HepG2 (cell line): Measurements from ENCODE around the gene NSD2. TPM values are rescaled to one million over a fixed set of nuclear protein-coding genes. Genes with fewer than 3 reads are reported as not detected.
A peak's percentile ranks its signal among the peaks of the same experiment; 100 is the strongest.

ENCODE experiments used
- AHR ChIP-seq: IDR thresholded peaks from 2 replicates; pipeline ENCODE4 v1.6.1; 2018; ENCODE audit warnings: missing genetic modification reagents, missing compliant biosample characterization
- FIP1L1 ChIP-seq: fragments of 200-400 bp; formaldehyde crosslinking; IDR thresholded peaks from 2 replicates; pipeline ENCODE4 v1.6.1; 2018; ENCODE audit warnings: low read depth, mild to moderate bottlenecking, low read length, moderate library complexity, borderline replicate concordance; ENCODE audit not compliant: insufficient read depth
- FOXA1 ChIP-seq, 2 experiments: fragments of 450-650 bp in 1 of 2; sonication (generic) in 1 of 2; formaldehyde crosslinking in 1 of 2; IDR thresholded peaks; 2 replicates each; pipeline versions ENCODE4 v1.4.0 to v1.6.1; 2016 to 2020; ENCODE audit warnings: missing genetic modification reagents in 1 of 2
- HOXA7 ChIP-seq: sonication (generic); formaldehyde crosslinking; IDR thresholded peaks from 2 replicates; pipeline ENCODE4 v1.8.1; 2022; ENCODE audit warnings: mild to moderate bottlenecking, missing genetic modification reagents, moderate library complexity
- HOXD1 ChIP-seq: sonication (generic); formaldehyde crosslinking; IDR thresholded peaks from 2 replicates; pipeline ENCODE4 v1.5.0; 2020; ENCODE audit warnings: missing genetic modification reagents
- NRL ChIP-seq: sonication (generic); formaldehyde crosslinking; IDR thresholded peaks from 2 replicates; pipeline ENCODE4 v1.5.0; 2020; ENCODE audit warnings: missing genetic modification reagents, mild to moderate bottlenecking, moderate library complexity, borderline replicate concordance
- POLR2G ChIP-seq: fragments of 200-400 bp; formaldehyde crosslinking; IDR thresholded peaks from 2 replicates; pipeline ENCODE4 v1.6.1; 2018; ENCODE audit warnings: mild to moderate bottlenecking, low read depth, low read length, moderate library complexity
- TGIF2 ChIP-seq: IDR thresholded peaks from 2 replicates; pipeline ENCODE4 v1.6.1; 2016; ENCODE audit warnings: control low read depth, missing compliant biosample characterization
- ZBTB3 ChIP-seq: sonication (generic); formaldehyde crosslinking; IDR thresholded peaks from 2 replicates; pipeline ENCODE4 v1.4.0; 2020; ENCODE audit warnings: low read depth, mild to moderate bottlenecking, moderate library complexity, missing genetic modification reagents, borderline replicate concordance
- ZHX1 ChIP-seq: sonication (generic); formaldehyde crosslinking; IDR thresholded peaks from 2 replicates; pipeline ENCODE4 v1.8.1; 2022; ENCODE audit warnings: low read depth, mild to moderate bottlenecking, missing genetic modification reagents
- ZNF235 ChIP-seq: sonication (generic); formaldehyde crosslinking; IDR thresholded peaks from 2 replicates; pipeline ENCODE4 v1.8.1; 2023; ENCODE audit warnings: mild to moderate bottlenecking, missing genetic modification reagents, borderline replicate concordance
- ZNF749 ChIP-seq: sonication (generic); formaldehyde crosslinking; IDR thresholded peaks from 2 replicates; pipeline ENCODE4 v1.8.0; 2022; ENCODE audit warnings: mild to moderate bottlenecking, missing genetic modification reagents, moderate library complexity, borderline replicate concordance
- polyA plus RNA-seq, 8 experiments: library from polyadenylated mRNA; depleted of rRNA in 3 of 8; stranded (reverse) in 7 of 8; unstranded in 1 of 8; fragments of >200 nt; fragmentation: Illumina TruSeq in 4 of 8; extraction: Trizol in 4 of 8; gene quantifications; 2 replicates each; pipeline versions ENCODE4 v1.2.1 to v1.2.3, GENCODE V29; 2011 to 2016; ENCODE audit warnings: low read depth in 4 of 8, missing spikeins in 1 of 8, mixed read lengths in 1 of 8; ENCODE audit not compliant: insufficient read depth in 1 of 8
- total RNA-seq, 5 experiments: library from RNA; depleted of rRNA; stranded (reverse); fragments of >200 nt; fragmentation: Illumina TruSeq; extraction: Trizol; gene quantifications; 2 replicates each; pipeline ENCODE4 v1.2.3, GENCODE V29; 2016; ENCODE audit warnings: low read depth in 1 of 5
- TF ChIP-seq, protein P1 (sequence below): sonication (generic); formaldehyde crosslinking; IDR thresholded peaks from 2 replicates; pipeline ENCODE4 v1.8.1; 2022; ENCODE audit warnings: mild to moderate bottlenecking, missing genetic modification reagents
- TF ChIP-seq, protein P2 (sequence below): sonication (generic); formaldehyde crosslinking; IDR thresholded peaks from 2 replicates; pipeline ENCODE4 v1.4.0; 2020; ENCODE audit warnings: missing genetic modification reagents
- TF ChIP-seq, protein P3 (sequence below): sonication (generic); formaldehyde crosslinking; IDR thresholded peaks from 2 replicates; pipeline ENCODE4 v1.8.0; 2022; ENCODE audit warnings: missing genetic modification reagents, mild to moderate bottlenecking, inconsistent platforms, borderline replicate concordance
- TF ChIP-seq, protein P4 (sequence below): sonication (generic); formaldehyde crosslinking; IDR thresholded peaks from 2 replicates; pipeline ENCODE4 v1.4.0; 2020; ENCODE audit warnings: missing genetic modification reagents, borderline replicate concordance
- TF ChIP-seq, protein P5 (sequence below): sonication (generic); formaldehyde crosslinking; IDR thresholded peaks from 2 replicates; pipeline ENCODE4 v1.9.0; 2021; ENCODE audit warnings: missing genetic modification reagents, borderline replicate concordance

Gene NSD2
- total and polyA plus RNA-seq, 2 of the 13 experiments (the other 11 are each of a cell fraction or from before 2014, with no cell fraction given) = 22.0 to 65.9 TPM

DNA sequence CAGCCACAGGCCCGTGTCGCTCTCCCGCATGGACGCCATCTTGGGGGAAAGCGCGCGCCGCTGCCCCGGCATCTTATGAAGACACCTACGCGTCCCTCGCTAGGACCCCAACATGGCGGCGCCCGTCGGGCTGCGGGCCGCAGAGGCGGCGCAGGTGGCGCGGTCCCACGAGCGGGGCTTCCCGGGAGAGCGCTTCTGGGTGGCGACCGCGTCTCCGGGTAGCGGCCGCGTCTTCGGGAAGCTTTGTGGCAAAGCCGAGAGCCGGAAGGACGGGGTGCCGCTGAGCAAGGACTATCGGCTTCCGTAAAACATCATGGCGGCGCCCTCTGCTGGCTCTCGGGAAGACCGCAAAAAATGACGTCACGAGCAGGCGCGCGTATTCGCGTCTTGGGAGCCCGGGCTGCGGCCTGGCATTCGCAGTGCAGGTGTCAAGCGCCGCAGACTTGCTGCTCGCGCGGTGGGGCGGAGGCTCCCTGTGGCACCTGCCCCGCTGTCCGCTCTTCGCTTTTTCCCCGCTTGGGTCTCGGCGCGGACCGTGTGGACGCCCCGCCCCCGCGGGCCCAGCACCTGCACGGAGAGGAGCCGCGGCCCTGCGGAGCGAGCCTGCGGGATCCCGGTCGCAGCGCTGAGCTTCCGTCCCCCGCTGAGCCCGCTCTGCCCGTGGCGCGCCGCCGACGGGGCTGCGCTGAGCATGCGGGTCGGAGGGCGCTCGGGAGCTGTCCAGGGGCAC, 137.9 kb downstream of the NSD2 start, which contains the start of gene NELFA (continued):
- TF ChIP-seq FIP1L1 = no peak
- TF ChIP-seq AHR (CRISPR knock-in tag) = peak; percentile 85
- TF ChIP-seq, protein P1, sequence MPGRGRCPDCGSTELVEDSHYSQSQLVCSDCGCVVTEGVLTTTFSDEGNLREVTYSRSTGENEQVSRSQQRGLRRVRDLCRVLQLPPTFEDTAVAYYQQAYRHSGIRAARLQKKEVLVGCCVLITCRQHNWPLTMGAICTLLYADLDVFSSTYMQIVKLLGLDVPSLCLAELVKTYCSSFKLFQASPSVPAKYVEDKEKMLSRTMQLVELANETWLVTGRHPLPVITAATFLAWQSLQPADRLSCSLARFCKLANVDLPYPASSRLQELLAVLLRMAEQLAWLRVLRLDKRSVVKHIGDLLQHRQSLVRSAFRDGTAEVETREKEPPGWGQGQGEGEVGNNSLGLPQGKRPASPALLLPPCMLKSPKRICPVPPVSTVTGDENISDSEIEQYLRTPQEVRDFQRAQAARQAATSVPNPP = peak; percentile 88; the same call in 1 of the 2 replicates
- no peak; the same call in 1 of the 2 replicates for TF ChIP-seq ZBTB3
- no peak for TF ChIP-seq FOXA1 (IDR thresholded peaks at IDR 0.05)
- no peak; the same call in 1 of the 2 replicates for TF ChIP-seq FOXA1 (CRISPR knock-in tag; IDR thresholded peaks at IDR 0.05)
- TF ChIP-seq ZHX1 (CRISPR knock-in tag) = peak; percentile 92
- no peak for TF ChIP-seq HOXA7
- TF ChIP-seq HOXD1 = no peak; the same call in 1 of the 2 replicates
- peak; percentile 89 for TF ChIP-seq TGIF2 (CRISPR knock-in tag)
- peak; percentile 76; the same call in 1 of the 2 replicates for TF ChIP-seq ZNF749 (CRISPR knock-in tag)
- peak; percentile 81 for TF ChIP-seq POLR2G
- TF ChIP-seq, protein P2, sequence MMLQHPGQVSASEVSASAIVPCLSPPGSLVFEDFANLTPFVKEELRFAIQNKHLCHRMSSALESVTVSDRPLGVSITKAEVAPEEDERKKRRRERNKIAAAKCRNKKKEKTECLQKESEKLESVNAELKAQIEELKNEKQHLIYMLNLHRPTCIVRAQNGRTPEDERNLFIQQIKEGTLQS (CRISPR knock-in tag) = no peak; the same call in 1 of the 2 replicates
- TF ChIP-seq ZNF235 = peak; percentile 92
- peak; percentile 92 for TF ChIP-seq NRL (CRISPR knock-in tag)
- TF ChIP-seq, protein P3, sequence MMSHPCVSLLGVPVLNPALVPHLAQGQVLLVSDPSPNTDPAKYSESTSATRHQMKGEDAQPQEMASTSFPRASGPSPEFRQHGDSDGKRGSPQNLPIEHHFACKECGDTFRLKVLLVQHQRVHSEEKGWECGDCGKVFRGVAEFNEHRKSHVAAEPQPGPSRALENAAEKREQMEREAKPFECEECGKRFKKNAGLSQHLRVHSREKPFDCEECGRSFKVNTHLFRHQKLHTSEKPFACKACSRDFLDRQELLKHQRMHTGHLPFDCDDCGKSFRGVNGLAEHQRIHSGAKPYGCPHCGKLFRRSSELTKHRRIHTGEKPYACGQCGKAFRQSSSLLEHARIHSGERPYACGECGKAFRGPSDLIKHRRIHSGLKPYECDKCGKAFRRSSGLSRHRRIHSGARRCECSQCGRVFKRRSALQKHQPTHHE (CRISPR knock-in tag) = no peak
- TF ChIP-seq, protein P4, sequence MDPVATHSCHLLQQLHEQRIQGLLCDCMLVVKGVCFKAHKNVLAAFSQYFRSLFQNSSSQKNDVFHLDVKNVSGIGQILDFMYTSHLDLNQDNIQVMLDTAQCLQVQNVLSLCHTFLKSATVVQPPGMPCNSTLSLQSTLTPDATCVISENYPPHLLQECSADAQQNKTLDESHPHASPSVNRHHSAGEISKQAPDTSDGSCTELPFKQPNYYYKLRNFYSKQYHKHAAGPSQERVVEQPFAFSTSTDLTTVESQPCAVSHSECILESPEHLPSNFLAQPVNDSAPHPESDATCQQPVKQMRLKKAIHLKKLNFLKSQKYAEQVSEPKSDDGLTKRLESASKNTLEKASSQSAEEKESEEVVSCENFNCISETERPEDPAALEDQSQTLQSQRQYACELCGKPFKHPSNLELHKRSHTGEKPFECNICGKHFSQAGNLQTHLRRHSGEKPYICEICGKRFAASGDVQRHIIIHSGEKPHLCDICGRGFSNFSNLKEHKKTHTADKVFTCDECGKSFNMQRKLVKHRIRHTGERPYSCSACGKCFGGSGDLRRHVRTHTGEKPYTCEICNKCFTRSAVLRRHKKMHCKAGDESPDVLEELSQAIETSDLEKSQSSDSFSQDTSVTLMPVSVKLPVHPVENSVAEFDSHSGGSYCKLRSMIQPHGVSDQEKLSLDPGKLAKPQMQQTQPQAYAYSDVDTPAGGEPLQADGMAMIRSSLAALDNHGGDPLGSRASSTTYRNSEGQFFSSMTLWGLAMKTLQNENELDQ (CRISPR knock-in tag) = no peak
- TF ChIP-seq, protein P5, sequence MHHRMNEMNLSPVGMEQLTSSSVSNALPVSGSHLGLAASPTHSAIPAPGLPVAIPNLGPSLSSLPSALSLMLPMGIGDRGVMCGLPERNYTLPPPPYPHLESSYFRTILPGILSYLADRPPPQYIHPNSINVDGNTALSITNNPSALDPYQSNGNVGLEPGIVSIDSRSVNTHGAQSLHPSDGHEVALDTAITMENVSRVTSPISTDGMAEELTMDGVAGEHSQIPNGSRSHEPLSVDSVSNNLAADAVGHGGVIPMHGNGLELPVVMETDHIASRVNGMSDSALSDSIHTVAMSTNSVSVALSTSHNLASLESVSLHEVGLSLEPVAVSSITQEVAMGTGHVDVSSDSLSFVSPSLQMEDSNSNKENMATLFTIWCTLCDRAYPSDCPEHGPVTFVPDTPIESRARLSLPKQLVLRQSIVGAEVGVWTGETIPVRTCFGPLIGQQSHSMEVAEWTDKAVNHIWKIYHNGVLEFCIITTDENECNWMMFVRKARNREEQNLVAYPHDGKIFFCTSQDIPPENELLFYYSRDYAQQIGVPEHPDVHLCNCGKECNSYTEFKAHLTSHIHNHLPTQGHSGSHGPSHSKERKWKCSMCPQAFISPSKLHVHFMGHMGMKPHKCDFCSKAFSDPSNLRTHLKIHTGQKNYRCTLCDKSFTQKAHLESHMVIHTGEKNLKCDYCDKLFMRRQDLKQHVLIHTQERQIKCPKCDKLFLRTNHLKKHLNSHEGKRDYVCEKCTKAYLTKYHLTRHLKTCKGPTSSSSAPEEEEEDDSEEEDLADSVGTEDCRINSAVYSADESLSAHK = no peak
